ENCODE results near the gene IL17C. TPM values are rescaled to one million over a fixed set of nuclear protein-coding genes. Genes with fewer than 3 reads are reported as not detected.

The IL17C gene
- total and polyA plus RNA-seq, 11 donors, result not detected

GRCh38 chr16:88634141-88634993 lies 4.0 kb upstream of the IL17C start:
- Histone ChIP-seq H3K27me3 (peaks cover 10 to 43% (median 15%) of the 10 kb centered on the region in 9 donors), H3K4me1 (peaks cover 0 to 26% (median 14%) of the 10 kb centered on the region in 12 donors), H3K9me3 (no peaks in the 10 kb centered on the region), H3K4me3 (peak overlapping the region; percentile 0 to 62 (median 50)), H3K36me3 (peaks cover 0 to 39% (median 33%) of the 10 kb centered on the region in 9 donors), H3K27ac (peak overlapping the region in 4 of 12 donors; percentile 26 to 83 (median 40))
- DNase-seq, result peak; percentile 58 to 78 (median 60)
- intact Hi-C loops (cut with DNase I), result no loop called here
- 15 to 37% (median 26%) methylated on average over 42 to 81 of the region's 82 CpGs for WGBS, 4 donors
- TF ChIP-seq POLR2A (IDR thresholded peaks at IDR 0.05), result no peak
- TF ChIP-seq CTCF (IDR thresholded peaks at IDR 0.05), result no peak
- peak in 3 of 4 donors; percentile 39 to 80 (median 54) for ATAC-seq

GRCh38 chr16:88634994-88635670 lies 3.2 kb upstream of the IL17C start:
- H3K27me3 ChIP-seq, result peaks cover 16 to 50% (median 20%) of the 10 kb centered on the region in 9 donors
- peaks cover 0 to 32% (median 14%) of the 10 kb centered on the region in 12 donors for H3K4me1 ChIP-seq
- intact Hi-C loops (cut with DNase I), result no loop called here
- H3K36me3 ChIP-seq, result peaks cover 0 to 31% (median 25%) of the 10 kb centered on the region in 9 donors
- H3K4me3 ChIP-seq, result peak overlapping the region; percentile 0 to 62 (median 50)
- DNase-seq (no peak), ATAC-seq (no peak)
- 46 to 72% (median 57%) methylated on average over 17 to 28 of the region's 28 CpGs for WGBS, 4 donors
- peak overlapping the region in 1 of 12 donors; percentile 83 for H3K27ac ChIP-seq
- no peak for TF ChIP-seq CTCF (IDR thresholded peaks at IDR 0.05)
- TF ChIP-seq POLR2A (IDR thresholded peaks at IDR 0.05), result no peak
- no peaks in the 10 kb centered on the region for H3K9me3 ChIP-seq

- DNase-seq, result no peak
- H3K4me3 ChIP-seq, result no peak overlapping the region
- TF ChIP-seq CTCF (IDR thresholded peaks at IDR 0.05) (no peak), POLR2A (IDR thresholded peaks at IDR 0.05) (no peak)
- H3K9me3 ChIP-seq, result no peaks in the 10 kb centered on the region
- H3K4me1 ChIP-seq, result peaks cover 0 to 32% (median 13%) of the 10 kb centered on the region in 12 donors
- WGBS, 4 donors, result 94 to 96% (median 95%) methylated on average over 15 to 17 of the region's 17 CpGs
- peaks cover 16 to 57% (median 26%) of the 10 kb centered on the region in 9 donors for H3K27me3 ChIP-seq
- intact Hi-C loops (cut with DNase I), result no loop called here
- no peak for ATAC-seq
- H3K27ac ChIP-seq, result no peak overlapping the region
- H3K36me3 ChIP-seq, result peaks cover 0 to 24% (median 19%) of the 10 kb centered on the region in 9 donors
Observed at GRCh38 chr16:88635671-88636319, 2.6 kb upstream of the IL17C start.
